Panc1 (cell line): ENCODE results near the gene NDE1. TPM values are rescaled to one million over a fixed set of nuclear protein-coding genes. Genes with fewer than 3 reads are reported as not detected.

Source experiments
- ATAC-seq: fragments of 200-7000 bp; cut with Tn5 transposase; 2 replicates; pipeline ENCODE4 v1.9.1; 2020; ENCODE audit warnings: mild to moderate bottlenecking, moderate library complexity
- BruUV-seq: library from RNA; stranded (reverse); fragments of 400-500 nt; replicated peaks from 2 replicates; lab custom pipeline; 2021; lab: Mats Ljungman, UMichigan
- CTCF ChIA-PET: fragments of 300-600 bp; sonication (Branson Sonifier 250); formaldehyde crosslinking; loops from one replicate; lab custom pipeline; 2022; ENCODE audit warnings: antibody characterized with exemption; lab: Charles Lee
- POLR2A ChIA-PET: fragments of 300-600 bp; sonication (Branson Sonifier 250); formaldehyde crosslinking; loops from one replicate; lab custom pipeline; 2022; ENCODE audit warnings: antibody characterized with exemption; lab: Charles Lee
- DNase-seq: peaks from one replicate; pipeline ENCODE4 v3.0.0-alpha.2; 2010; ENCODE audit warnings: low read depth, low spot score
- H3K27ac ChIP-seq: 2 replicates; pipeline ENCODE4 v1.5.1; 2011; ENCODE audit warnings: mild to moderate bottlenecking, low read length, inconsistent platforms
- H3K27me3 ChIP-seq: fragments of 200-500 bp; sonication (Bioruptor generic); 2 replicates; pipeline ENCODE4 v1.6.0; 2014; ENCODE audit warnings: low read length, inconsistent platforms; ENCODE audit not compliant: control insufficient read depth, insufficient read depth
- H3K36me3 ChIP-seq: fragments of 200-500 bp; sonication (Bioruptor generic); 2 replicates; pipeline ENCODE4 v1.5.1; 2014; ENCODE audit warnings: inconsistent platforms, mild to moderate bottlenecking, low read length, moderate library complexity; ENCODE audit not compliant: control insufficient read depth, insufficient read depth
- H3K4me1 ChIP-seq: 2 replicates; pipeline ENCODE4 v1.5.1; 2011; ENCODE audit warnings: inconsistent platforms, mild to moderate bottlenecking, low read length, moderate library complexity; ENCODE audit not compliant: control insufficient read depth, insufficient read depth
- H3K4me3 ChIP-seq, 2 experiments: 2 replicates each; pipeline ENCODE4 v1.5.1; 2011 to 2012; ENCODE audit warnings: low read depth in 2 of 2, low read length in 2 of 2, mild to moderate bottlenecking in 2 of 2, inconsistent platforms in 1 of 2, moderate library complexity in 1 of 2
- H3K9me3 ChIP-seq: fragments of 200-500 bp; sonication (Bioruptor generic); 2 replicates; pipeline ENCODE4 v1.5.1; 2014; ENCODE audit warnings: low read depth, mild to moderate bottlenecking, inconsistent platforms, low read length, moderate library complexity; ENCODE audit not compliant: control insufficient read depth, insufficient read depth
- CTCF ChIP-seq: fragments of 450-650 bp; IDR thresholded peaks from 2 replicates; pipeline ENCODE4 v1.5.1; 2017; ENCODE audit warnings: mild to moderate bottlenecking
- POLR2AphosphoS5 ChIP-seq: IDR thresholded peaks from 2 replicates; pipeline ENCODE4 v1.6.1; 2012; ENCODE audit warnings: mild to moderate bottlenecking, low read depth, low read length, moderate library complexity
- REST ChIP-seq, 2 experiments: IDR thresholded peaks; 2 replicates each; pipeline ENCODE4 v1.6.1; 2011 to 2012; ENCODE audit warnings: low read depth in 2 of 2, control low read depth in 1 of 2, low read length in 1 of 2, mild to moderate bottlenecking in 1 of 2, moderate library complexity in 1 of 2; ENCODE audit not compliant: insufficient read depth in 1 of 2
- SIN3A ChIP-seq: IDR thresholded peaks from 2 replicates; pipeline ENCODE4 v1.6.1; 2012; ENCODE audit warnings: low read depth, mild to moderate bottlenecking, low read length, moderate library complexity, borderline replicate concordance; ENCODE audit not compliant: insufficient read depth
- TCF7L2 ChIP-seq: IDR thresholded peaks from 2 replicates; pipeline ENCODE4 v1.6.1; 2011; ENCODE audit warnings: mild to moderate bottlenecking, low read depth, low read length, inconsistent platforms
- in situ Hi-C: cut with HindIII; loops from 2 replicates; pipeline ENCODE4 v1.10.0; 2016; ENCODE audit warnings: low sequenced_read_pairs, low pct_unique_long_range_greater_than_20kb
- intact Hi-C: fragments of 100-400 bp; cut with micrococcal nuclease; formaldehyde crosslinking; loops from one replicate; pipeline ENCODE4 v1.10.0; 2022; ENCODE audit not compliant: unreplicated experiment
- total RNA-seq: library from RNA; stranded (reverse); gene quantifications from one replicate; pipeline ENCODE4 v1.2.1, GENCODE V29; 2021; ENCODE audit not compliant: unreplicated experiment

The NDE1 gene
- total RNA-seq, 1 experiment from 2014 or later = 99.1 TPM

GRCh38 chr16:15739950-15740349, 89.9 kb downstream of the NDE1 start:
- Histone ChIP-seq H3K4me1 (no peaks in the 10 kb centered on the region), H3K27me3 (no peaks in the 10 kb centered on the region), H3K27ac (no peak overlapping the region), H3K9me3 (no peaks in the 10 kb centered on the region), H3K4me3 (no peak overlapping the region), H3K36me3 (no peaks in the 10 kb centered on the region)
- TF ChIP-seq REST (IDR thresholded peaks at IDR 0.05; ENCODE audit: insufficient read depth in 1 of 2, low read depth in 2 of 2, low read length in 1 of 2) (no peak), CTCF (no peak), POLR2AphosphoS5 (no peak), TCF7L2 (no peak), SIN3A (no peak)
- in situ Hi-C loops (no loop called here), intact Hi-C loops (no loop called here)
- no TSS peak for BruUV-seq
- ATAC-seq (no peak), DNase-seq (no peak)
- CTCF ChIA-PET = no interaction called here
- POLR2A ChIA-PET = no interaction called here

GRCh38 chr16:15741207-15741871, 91.3 kb downstream of the NDE1 start:
- intact Hi-C loops (no loop called here), in situ Hi-C loops (no loop called here)
- TF ChIP-seq SIN3A (no peak), POLR2AphosphoS5 (no peak), CTCF (no peak), REST (IDR thresholded peaks at IDR 0.05; ENCODE audit: insufficient read depth in 1 of 2, low read depth in 2 of 2, low read length in 1 of 2) (no peak), TCF7L2 (no peak)
- no TSS peak for BruUV-seq
- no peak overlapping the region for H3K4me3 ChIP-seq
- no peaks in the 10 kb centered on the region for H3K4me1 ChIP-seq
- ChIA-PET POLR2A (no interaction called here), CTCF (interaction anchor here (1.0 kb wide), 1 partner anchor 25 kb away, joined by 3 read pairs; no protein-coding TSS in a partner anchor)
- no peaks in the 10 kb centered on the region for H3K27me3 ChIP-seq
- no peak for ATAC-seq
- no peaks in the 10 kb centered on the region for H3K9me3 ChIP-seq
- H3K27ac ChIP-seq = no peak overlapping the region
- no peaks in the 10 kb centered on the region for H3K36me3 ChIP-seq
- DNase-seq = no peak
